GM12892 (cell line): Measurements from ENCODE around the gene ASB5.

Source experiments
- POLR2A ChIP-seq: IDR thresholded peaks from 2 replicates; pipeline ENCODE4 v1.6.1; 2011; ENCODE audit warnings: low read depth, low read length, control low read depth
- POLR2AphosphoS5 ChIP-seq: IDR thresholded peaks from 2 replicates; pipeline ENCODE4 v1.6.1; 2011; ENCODE audit warnings: low read depth, low read length, control low read depth
- TAF1 ChIP-seq: IDR thresholded peaks from 2 replicates; pipeline ENCODE4 v1.6.1; 2011; ENCODE audit warnings: low read depth, mild to moderate bottlenecking, control low read depth, low read length, borderline replicate concordance

DNA sequence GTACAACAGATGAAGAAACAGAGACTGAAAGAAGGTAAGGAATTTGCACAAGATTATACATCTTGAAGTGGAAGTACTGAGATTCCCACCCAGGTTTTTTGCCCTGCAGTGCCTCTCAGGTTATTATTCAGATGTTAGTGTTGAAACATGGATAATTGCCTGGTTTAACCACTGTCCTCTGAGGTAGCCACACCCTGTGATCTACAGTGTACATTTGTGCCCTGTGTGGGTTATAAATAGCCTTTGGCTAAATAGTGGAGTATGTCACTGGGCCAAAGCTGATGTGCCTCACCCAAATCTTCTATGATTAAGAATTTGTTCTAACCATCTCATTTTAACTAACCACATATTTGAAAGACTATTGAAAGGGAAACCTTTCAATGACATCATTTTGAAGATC is 5.4 kb upstream of the ASB5 start:
- no peak for TF ChIP-seq POLR2A
- TF ChIP-seq POLR2AphosphoS5, result no peak
- TF ChIP-seq TAF1, result no peak
